ENCODE data around the gene MAGT1.
"Not testable (repeated sequence)": the region's sequence is repeated elsewhere in the genome, so short reads cannot be mapped to it uniquely, and the experiment has no call there.

Gene MAGT1

DNA sequence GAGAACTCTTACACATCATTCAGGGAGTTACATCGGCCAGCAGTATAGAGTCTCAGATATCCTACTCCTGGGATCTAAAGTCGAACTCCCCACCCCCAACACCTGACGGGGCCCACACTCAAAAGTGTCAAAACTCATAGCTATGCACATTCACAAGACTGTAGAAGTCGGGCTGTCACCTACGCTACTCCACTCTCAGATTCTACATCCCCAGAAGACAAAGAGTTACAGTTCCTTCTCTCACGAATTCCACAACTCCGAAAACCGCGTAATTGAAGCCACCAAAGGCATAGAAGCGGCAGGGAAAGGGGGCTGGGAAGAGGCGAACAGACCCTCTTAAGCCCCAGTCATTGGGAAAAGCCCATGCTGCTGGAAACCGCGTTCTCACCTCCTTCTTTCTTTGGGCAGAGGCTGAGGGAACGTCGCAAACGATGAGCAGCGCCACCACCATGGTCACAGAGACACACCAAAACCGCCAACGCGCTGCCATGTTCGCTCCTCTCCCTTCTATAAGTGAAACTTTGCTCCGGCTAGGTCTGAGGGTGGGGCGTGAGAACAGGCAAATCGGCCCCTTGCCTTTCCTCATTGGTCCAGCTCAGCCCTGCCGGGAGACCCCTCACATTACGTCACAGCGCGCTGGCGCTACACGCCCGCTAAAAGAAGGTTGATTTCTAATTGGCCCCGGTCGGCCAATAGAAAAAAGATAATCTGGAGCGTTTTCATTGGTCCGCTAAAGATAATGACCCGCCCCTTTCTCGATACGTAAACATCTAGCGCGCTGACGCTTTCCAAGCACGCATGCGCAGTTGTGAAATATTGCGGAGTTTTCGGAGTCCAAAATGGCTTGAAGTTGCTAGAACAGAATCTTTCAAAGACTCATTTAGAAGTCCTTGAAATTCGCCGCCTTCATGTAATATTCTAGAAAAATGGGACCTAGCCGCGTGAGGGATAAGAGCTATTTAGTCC, at the start of gene MAGT1:
Gene MAGT1, minus strand, starts transcription at position 515 of the 966 bp plus-strand sequence. Its CDS starts 25 bp downstream, at position 490.
- Histone ChIP-seq H3K9ac (ENCODE audit: low read depth, low read length) (peak within 1 kb of the TSS; percentile 26), H3K36me3 (ENCODE audit: control insufficient read depth, insufficient read depth, low read length) (no peaks in the 10 kb centered on the region), H3K9me3 (ENCODE audit: control insufficient read depth, insufficient read depth, low read length) (no peaks in the 10 kb centered on the region), H3K4me3 (ENCODE audit: low read depth, low read length) (peak within 1 kb of the TSS; percentile 81), H3K27me3 (ENCODE audit: control insufficient read depth, insufficient read depth, low read length) (no peaks in the 10 kb centered on the region), H3K4me1 (ENCODE audit: control insufficient read depth, insufficient read depth, low read length) (no peaks in the 10 kb centered on the region)

DNA sequence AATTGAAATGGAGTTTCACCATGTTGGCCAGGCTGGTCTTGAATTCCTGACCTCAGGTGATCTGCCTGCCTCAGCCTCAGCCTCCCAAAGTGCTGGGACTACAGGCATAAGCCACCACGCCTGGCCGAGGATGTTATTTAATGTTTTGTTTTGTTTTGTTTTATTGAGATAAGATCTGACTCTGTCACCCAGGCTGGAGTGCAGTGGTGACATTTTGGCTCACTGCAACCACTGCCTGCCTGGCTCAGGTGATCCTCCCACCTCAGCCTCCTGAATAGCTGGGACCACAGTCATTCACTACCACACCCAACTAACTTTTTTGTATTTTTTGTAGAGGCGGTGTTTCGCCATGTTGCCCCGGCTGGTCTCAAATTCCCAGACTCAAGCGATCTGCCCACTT, 49.8 kb upstream of the MAGT1 start:
- H3K4me3 ChIP-seq (ENCODE audit: low read depth, low read length); H3K36me3 ChIP-seq (ENCODE audit: control insufficient read depth, insufficient read depth, low read length); H3K4me1 ChIP-seq (ENCODE audit: control insufficient read depth, insufficient read depth, low read length); H3K9ac ChIP-seq (ENCODE audit: low read depth, low read length); H3K27me3 ChIP-seq (ENCODE audit: control insufficient read depth, insufficient read depth, low read length); H3K9me3 ChIP-seq (ENCODE audit: control insufficient read depth, insufficient read depth, low read length): not testable (repeated sequence)

- H3K4me3 ChIP-seq (ENCODE audit: low read depth, low read length), result no peak overlapping the region
- H3K9ac ChIP-seq (ENCODE audit: low read depth, low read length), result no peak overlapping the region
- H3K27me3 ChIP-seq (ENCODE audit: control insufficient read depth, insufficient read depth, low read length), result no peaks in the 10 kb centered on the region
- no peaks in the 10 kb centered on the region for H3K36me3 ChIP-seq (ENCODE audit: control insufficient read depth, insufficient read depth, low read length)
- H3K9me3 ChIP-seq (ENCODE audit: control insufficient read depth, insufficient read depth, low read length), result no peaks in the 10 kb centered on the region
- no peaks in the 10 kb centered on the region for H3K4me1 ChIP-seq (ENCODE audit: control insufficient read depth, insufficient read depth, low read length)
These were observed 42.9 kb upstream of the MAGT1 start for GRCh38 chrX:77938083-77938680.

DNA sequence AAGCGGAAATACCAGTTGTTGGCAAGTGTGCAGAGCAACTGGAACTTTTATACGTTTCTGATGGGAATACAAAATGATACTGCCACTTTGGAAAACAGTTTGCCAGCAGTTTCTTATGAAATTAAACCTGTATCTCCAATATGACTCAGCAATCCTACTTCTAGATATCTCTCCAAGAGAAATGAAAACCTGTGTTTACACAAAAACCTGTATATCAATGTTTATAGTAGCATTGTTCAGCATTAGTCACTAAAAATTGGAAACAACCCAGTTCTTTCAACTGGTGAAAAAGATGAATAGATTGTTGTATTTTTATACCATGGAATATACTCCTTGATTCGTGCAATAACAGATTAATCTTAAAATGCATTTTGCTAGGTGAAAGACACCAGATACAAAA, 42.1 kb upstream of the MAGT1 start:
- Histone ChIP-seq H3K36me3 (ENCODE audit: control insufficient read depth, insufficient read depth, low read length) (no peaks in the 10 kb centered on the region), H3K9ac (ENCODE audit: low read depth, low read length) (no peak overlapping the region), H3K4me3 (ENCODE audit: low read depth, low read length) (no peak overlapping the region), H3K4me1 (ENCODE audit: control insufficient read depth, insufficient read depth, low read length) (no peaks in the 10 kb centered on the region), H3K27me3 (ENCODE audit: control insufficient read depth, insufficient read depth, low read length) (no peaks in the 10 kb centered on the region), H3K9me3 (ENCODE audit: control insufficient read depth, insufficient read depth, low read length) (no peaks in the 10 kb centered on the region)

- Histone ChIP-seq H3K27me3 (ENCODE audit: control insufficient read depth, insufficient read depth, low read length) (no peaks in the 10 kb centered on the region), H3K4me1 (ENCODE audit: control insufficient read depth, insufficient read depth, low read length) (no peaks in the 10 kb centered on the region), H3K36me3 (ENCODE audit: control insufficient read depth, insufficient read depth, low read length) (no peaks in the 10 kb centered on the region), H3K9me3 (ENCODE audit: control insufficient read depth, insufficient read depth, low read length) (no peaks in the 10 kb centered on the region), H3K9ac (ENCODE audit: low read depth, low read length) (no peak overlapping the region), H3K4me3 (ENCODE audit: low read depth, low read length) (no peak overlapping the region)
These were observed 41.1 kb upstream of the MAGT1 start for GRCh38 chrX:77936299-77936698.

GRCh38 chrX:77935886-77936285, 40.7 kb upstream of the MAGT1 start:
- Histone ChIP-seq H3K4me1 (ENCODE audit: control insufficient read depth, insufficient read depth, low read length) (no peaks in the 10 kb centered on the region), H3K27me3 (ENCODE audit: control insufficient read depth, insufficient read depth, low read length) (no peaks in the 10 kb centered on the region), H3K4me3 (ENCODE audit: low read depth, low read length) (no peak overlapping the region), H3K36me3 (ENCODE audit: control insufficient read depth, insufficient read depth, low read length) (no peaks in the 10 kb centered on the region), H3K9me3 (ENCODE audit: control insufficient read depth, insufficient read depth, low read length) (no peaks in the 10 kb centered on the region), H3K9ac (ENCODE audit: low read depth, low read length) (no peak overlapping the region)

DNA sequence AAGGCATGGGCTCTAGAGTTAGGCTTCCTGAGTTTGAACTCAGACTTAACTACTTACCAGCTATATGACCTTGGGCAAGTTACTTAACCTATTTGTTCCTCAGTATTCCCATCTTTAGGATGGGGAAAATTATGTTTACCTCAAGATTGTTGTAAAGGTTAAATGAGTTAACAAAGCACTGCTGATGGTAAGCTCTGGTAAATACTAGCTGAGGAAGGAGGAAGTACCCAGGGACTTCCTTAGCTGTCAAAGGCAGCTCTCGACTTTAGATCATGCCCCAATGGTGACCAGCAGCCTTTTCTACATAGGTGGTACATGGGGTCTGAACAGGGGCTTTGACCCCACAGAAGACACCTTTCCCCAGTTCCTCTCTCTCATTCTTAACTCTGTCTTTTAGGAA, 35.3 kb upstream of the MAGT1 start:
- Histone ChIP-seq H3K9ac (ENCODE audit: low read depth, low read length) (no peak overlapping the region), H3K4me1 (ENCODE audit: control insufficient read depth, insufficient read depth, low read length) (no peaks in the 10 kb centered on the region), H3K9me3 (ENCODE audit: control insufficient read depth, insufficient read depth, low read length) (no peaks in the 10 kb centered on the region), H3K27me3 (ENCODE audit: control insufficient read depth, insufficient read depth, low read length) (no peaks in the 10 kb centered on the region), H3K36me3 (ENCODE audit: control insufficient read depth, insufficient read depth, low read length) (no peaks in the 10 kb centered on the region), H3K4me3 (ENCODE audit: low read depth, low read length) (no peak overlapping the region)

DNA sequence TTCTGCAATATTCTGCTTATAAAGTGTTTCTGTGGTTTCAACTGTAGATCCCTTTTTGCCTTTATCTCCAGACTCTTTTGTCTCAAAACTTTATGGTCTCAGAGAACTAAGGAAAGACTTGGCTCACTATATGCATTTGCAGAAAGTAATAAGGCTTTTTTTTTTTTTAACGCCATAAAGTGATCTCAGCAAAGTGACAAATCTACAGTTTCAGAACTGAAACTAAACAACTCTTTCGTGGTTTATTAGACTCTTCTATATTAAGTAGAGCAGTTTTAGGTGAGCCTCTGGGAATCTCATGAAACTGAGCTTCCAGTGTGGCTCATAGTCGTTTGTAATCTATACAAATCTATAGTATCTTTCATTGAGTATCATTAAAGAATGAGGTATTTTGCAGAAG, 30.5 kb upstream of the MAGT1 start:
- H3K36me3 ChIP-seq (ENCODE audit: control insufficient read depth, insufficient read depth, low read length), result no peaks in the 10 kb centered on the region
- no peaks in the 10 kb centered on the region for H3K4me1 ChIP-seq (ENCODE audit: control insufficient read depth, insufficient read depth, low read length)
- H3K4me3 ChIP-seq (ENCODE audit: low read depth, low read length), result no peak overlapping the region
- no peaks in the 10 kb centered on the region for H3K27me3 ChIP-seq (ENCODE audit: control insufficient read depth, insufficient read depth, low read length)
- no peaks in the 10 kb centered on the region for H3K9me3 ChIP-seq (ENCODE audit: control insufficient read depth, insufficient read depth, low read length)
- no peak overlapping the region for H3K9ac ChIP-seq (ENCODE audit: low read depth, low read length)

DNA sequence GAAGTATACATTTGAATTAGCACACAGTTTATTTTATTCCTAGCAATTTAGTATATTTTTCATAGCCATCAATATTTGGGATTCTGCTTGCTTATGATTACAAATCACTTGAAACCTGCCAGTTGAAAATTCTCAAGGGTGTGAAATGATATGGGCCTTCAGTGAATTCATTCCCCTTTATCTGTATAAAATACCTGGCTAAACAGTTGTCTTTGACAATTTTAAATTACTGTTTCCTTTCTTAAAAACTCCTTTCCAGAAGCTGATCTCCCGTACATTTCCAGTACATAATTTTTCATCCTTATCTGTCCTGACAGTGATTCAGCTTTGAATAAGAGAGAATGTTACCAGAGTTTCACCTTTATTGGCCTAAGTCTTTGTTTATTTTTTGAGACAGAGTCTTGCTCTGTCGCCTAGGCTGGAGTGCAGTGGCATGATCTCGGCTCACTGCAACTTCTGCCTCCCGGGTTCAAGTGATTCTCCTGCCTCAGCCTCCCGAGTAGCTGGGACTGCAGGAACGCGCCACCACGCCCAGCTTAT, 29.2 kb upstream of the MAGT1 start:
- no peaks in the 10 kb centered on the region for H3K36me3 ChIP-seq (ENCODE audit: control insufficient read depth, insufficient read depth, low read length)
- H3K9ac ChIP-seq (ENCODE audit: low read depth, low read length), result no peak overlapping the region
- H3K9me3 ChIP-seq (ENCODE audit: control insufficient read depth, insufficient read depth, low read length), result no peaks in the 10 kb centered on the region
- H3K27me3 ChIP-seq (ENCODE audit: control insufficient read depth, insufficient read depth, low read length), result no peaks in the 10 kb centered on the region
- no peak overlapping the region for H3K4me3 ChIP-seq (ENCODE audit: low read depth, low read length)
- no peaks in the 10 kb centered on the region for H3K4me1 ChIP-seq (ENCODE audit: control insufficient read depth, insufficient read depth, low read length)

GRCh38 chrX:77922787-77923186, 27.6 kb upstream of the MAGT1 start:
- no peaks in the 10 kb centered on the region for H3K9me3 ChIP-seq (ENCODE audit: control insufficient read depth, insufficient read depth, low read length)
- no peaks in the 10 kb centered on the region for H3K4me1 ChIP-seq (ENCODE audit: control insufficient read depth, insufficient read depth, low read length)

GRCh38 chrX:77919370-77919769, 24.1 kb upstream of the MAGT1 start:
- H3K9ac ChIP-seq (ENCODE audit: low read depth, low read length); H3K4me3 ChIP-seq (ENCODE audit: low read depth, low read length); H3K27me3 ChIP-seq (ENCODE audit: control insufficient read depth, insufficient read depth, low read length); H3K9me3 ChIP-seq (ENCODE audit: control insufficient read depth, insufficient read depth, low read length); H3K4me1 ChIP-seq (ENCODE audit: control insufficient read depth, insufficient read depth, low read length); H3K36me3 ChIP-seq (ENCODE audit: control insufficient read depth, insufficient read depth, low read length): not testable (repeated sequence)

More at GRCh38 chrX:77922787-77923186, 27.6 kb upstream of the MAGT1 start:
- Histone ChIP-seq H3K36me3 (ENCODE audit: control insufficient read depth, insufficient read depth, low read length) (no peaks in the 10 kb centered on the region), H3K9ac (ENCODE audit: low read depth, low read length) (no peak overlapping the region), H3K4me3 (ENCODE audit: low read depth, low read length) (no peak overlapping the region), H3K27me3 (ENCODE audit: control insufficient read depth, insufficient read depth, low read length) (no peaks in the 10 kb centered on the region)

GRCh38 chrX:77918568-77918967, 23.3 kb upstream of the MAGT1 start:
- no peak overlapping the region for H3K9ac ChIP-seq (ENCODE audit: low read depth, low read length)
- H3K27me3 ChIP-seq (ENCODE audit: control insufficient read depth, insufficient read depth, low read length), result no peaks in the 10 kb centered on the region
- no peaks in the 10 kb centered on the region for H3K4me1 ChIP-seq (ENCODE audit: control insufficient read depth, insufficient read depth, low read length)
- no peaks in the 10 kb centered on the region for H3K36me3 ChIP-seq (ENCODE audit: control insufficient read depth, insufficient read depth, low read length)
- no peak overlapping the region for H3K4me3 ChIP-seq (ENCODE audit: low read depth, low read length)
- H3K9me3 ChIP-seq (ENCODE audit: control insufficient read depth, insufficient read depth, low read length), result no peaks in the 10 kb centered on the region
